Measurements from ENCODE around the gene VPS13D. TPM values are rescaled to one million over a fixed set of nuclear protein-coding genes. Genes with fewer than 3 reads are reported as not detected.

Gene VPS13D
- total RNA-seq, 2 donors from 2014 or later = 48.1 to 65.2 TPM

DNA sequence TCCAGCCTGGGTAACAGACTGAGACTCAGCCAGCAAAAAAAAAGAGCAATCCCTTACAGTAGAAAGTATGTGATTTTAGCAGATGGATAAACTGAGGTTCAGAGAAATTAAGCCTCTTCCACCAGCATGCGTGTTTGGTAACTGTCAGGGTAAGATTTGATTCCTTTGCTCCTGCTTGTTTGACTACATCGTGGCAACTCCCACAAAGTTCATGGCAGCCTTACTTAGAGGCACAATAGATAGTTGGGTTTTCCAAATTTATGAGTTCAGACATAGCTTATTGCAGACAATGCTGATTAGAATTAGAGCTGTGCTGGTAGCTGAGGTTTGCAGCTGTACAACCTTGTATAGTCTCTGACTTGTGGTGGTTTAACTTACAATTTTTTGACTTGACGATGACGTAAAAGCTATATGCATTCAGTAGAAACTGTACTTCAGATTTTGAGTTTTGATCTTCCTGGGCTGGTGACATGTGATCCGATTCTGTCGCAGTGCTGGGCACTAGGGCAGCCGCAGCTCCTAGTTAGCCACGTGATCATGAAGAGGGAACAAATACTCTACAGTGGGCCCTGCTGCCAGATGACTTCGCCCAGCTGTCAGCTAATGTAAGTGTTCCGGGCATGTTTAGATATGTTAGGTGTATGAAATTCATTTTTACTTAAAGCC is 220.4 kb downstream of the VPS13D start:
- no peaks in the 10 kb centered on the region for H3K9me3 ChIP-seq

DNA sequence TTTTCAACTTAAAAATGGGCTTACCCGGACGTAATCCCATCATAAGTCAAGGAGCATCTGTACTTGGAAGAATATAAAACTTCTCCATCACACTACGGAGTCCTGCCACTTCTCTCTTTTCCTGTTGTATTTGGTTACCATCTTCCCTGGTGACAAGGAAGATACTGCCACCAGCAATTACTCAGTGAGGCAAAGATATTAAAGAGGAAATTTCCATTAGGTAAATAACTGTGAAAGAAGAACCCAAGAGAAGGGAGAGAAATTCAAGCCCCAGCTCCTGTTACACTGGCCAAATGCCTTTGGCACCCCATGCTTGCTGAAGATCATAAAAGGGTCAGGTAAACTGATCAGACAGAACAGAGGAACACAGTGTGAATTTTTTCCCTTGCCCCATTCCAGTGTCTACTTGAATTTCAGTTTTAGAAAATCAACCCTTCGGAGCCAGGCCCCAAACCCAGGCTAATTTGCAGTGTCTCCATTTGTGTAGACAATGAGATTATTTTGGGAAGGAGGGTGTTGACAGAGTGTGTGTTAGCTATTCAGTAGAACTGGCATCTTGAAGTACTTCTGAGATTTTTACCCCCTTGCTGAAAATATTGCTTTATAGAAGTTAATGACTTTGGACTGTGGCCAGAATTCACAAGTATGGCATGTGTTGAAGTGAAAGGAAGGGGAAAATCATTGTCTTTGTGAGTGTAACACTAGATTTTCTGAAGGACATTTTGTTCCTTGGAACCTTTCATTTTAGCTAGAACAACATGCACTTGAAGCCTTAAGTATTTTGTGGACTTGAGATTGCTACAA is 221.1 kb downstream of the VPS13D start:
- Histone ChIP-seq H3K27ac (peak overlapping the region; percentile 49 to 54), H3K36me3 (no peaks in the 10 kb centered on the region), H3K4me1 (peaks cover 0 to 95% of the 10 kb centered on the region in 2 donors), H3K27me3 (no peaks in the 10 kb centered on the region), H3K9me3 (no peaks in the 10 kb centered on the region), H3K4me3 (no peak overlapping the region)
- TF ChIP-seq, protein P1, sequence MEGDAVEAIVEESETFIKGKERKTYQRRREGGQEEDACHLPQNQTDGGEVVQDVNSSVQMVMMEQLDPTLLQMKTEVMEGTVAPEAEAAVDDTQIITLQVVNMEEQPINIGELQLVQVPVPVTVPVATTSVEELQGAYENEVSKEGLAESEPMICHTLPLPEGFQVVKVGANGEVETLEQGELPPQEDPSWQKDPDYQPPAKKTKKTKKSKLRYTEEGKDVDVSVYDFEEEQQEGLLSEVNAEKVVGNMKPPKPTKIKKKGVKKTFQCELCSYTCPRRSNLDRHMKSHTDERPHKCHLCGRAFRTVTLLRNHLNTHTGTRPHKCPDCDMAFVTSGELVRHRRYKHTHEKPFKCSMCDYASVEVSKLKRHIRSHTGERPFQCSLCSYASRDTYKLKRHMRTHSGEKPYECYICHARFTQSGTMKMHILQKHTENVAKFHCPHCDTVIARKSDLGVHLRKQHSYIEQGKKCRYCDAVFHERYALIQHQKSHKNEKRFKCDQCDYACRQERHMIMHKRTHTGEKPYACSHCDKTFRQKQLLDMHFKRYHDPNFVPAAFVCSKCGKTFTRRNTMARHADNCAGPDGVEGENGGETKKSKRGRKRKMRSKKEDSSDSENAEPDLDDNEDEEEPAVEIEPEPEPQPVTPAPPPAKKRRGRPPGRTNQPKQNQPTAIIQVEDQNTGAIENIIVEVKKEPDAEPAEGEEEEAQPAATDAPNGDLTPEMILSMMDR (IDR thresholded peaks at IDR 0.05) = no peak
- DNase-seq (ENCODE audit: low spot score) = no peak

More for the DNA sequence above, 220.4 kb downstream of the VPS13D start:
- peaks cover 0 to 88% of the 10 kb centered on the region in 2 donors for H3K4me1 ChIP-seq
- H3K4me3 ChIP-seq = no peak overlapping the region
- DNase-seq (ENCODE audit: low spot score) = no peak
- H3K36me3 ChIP-seq = no peaks in the 10 kb centered on the region
- no peaks in the 10 kb centered on the region for H3K27me3 ChIP-seq
- H3K27ac ChIP-seq = peak overlapping the region; percentile 49 to 54
- TF ChIP-seq, protein P1 (IDR thresholded peaks at IDR 0.05) = no peak

GRCh38 chr1:12451560-12451900 is 221.7 kb downstream of the VPS13D start:
- Histone ChIP-seq H3K36me3 (no peaks in the 10 kb centered on the region), H3K4me3 (no peak overlapping the region), H3K4me1 (peaks cover 0 to 98% of the 10 kb centered on the region in 2 donors)

DNA sequence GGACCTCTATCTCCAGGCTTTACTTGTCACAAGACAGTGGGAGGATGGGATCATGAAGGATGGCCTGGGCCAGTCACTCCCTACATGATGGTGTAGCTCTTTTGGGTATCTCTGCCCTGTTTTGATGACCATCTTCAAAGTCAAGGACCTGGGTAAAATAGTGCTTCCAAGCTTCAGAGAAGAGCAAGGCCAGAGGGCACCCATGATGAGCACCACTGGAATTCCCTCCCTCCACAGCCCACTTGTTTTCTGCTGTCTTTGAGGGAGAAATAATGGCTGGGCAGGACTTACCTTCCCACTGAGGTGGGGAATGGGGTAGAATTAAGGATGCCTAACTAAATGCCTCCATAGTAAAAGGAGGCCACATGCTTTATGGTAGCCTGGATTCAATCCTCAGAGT is 222.4 kb downstream of the VPS13D start:
- DNase-seq (ENCODE audit: low spot score) = no peak
- H3K9me3 ChIP-seq = no peaks in the 10 kb centered on the region
- H3K36me3 ChIP-seq = no peaks in the 10 kb centered on the region
- TF ChIP-seq, protein P1 (IDR thresholded peaks at IDR 0.05) = no peak
- no peak overlapping the region for H3K4me3 ChIP-seq
- no peaks in the 10 kb centered on the region for H3K27me3 ChIP-seq
- peaks cover 0 to 98% of the 10 kb centered on the region in 2 donors for H3K4me1 ChIP-seq
- peak overlapping the region in 1 of 2 donors; percentile 28 for H3K27ac ChIP-seq

More at GRCh38 chr1:12451560-12451900, 221.7 kb downstream of the VPS13D start:
- Histone ChIP-seq H3K27ac (peak overlapping the region in 1 of 2 donors; percentile 10), H3K9me3 (no peaks in the 10 kb centered on the region), H3K27me3 (no peaks in the 10 kb centered on the region)
- TF ChIP-seq, protein P1 (IDR thresholded peaks at IDR 0.05) = no peak
- no peak for DNase-seq (ENCODE audit: low spot score)

DNA sequence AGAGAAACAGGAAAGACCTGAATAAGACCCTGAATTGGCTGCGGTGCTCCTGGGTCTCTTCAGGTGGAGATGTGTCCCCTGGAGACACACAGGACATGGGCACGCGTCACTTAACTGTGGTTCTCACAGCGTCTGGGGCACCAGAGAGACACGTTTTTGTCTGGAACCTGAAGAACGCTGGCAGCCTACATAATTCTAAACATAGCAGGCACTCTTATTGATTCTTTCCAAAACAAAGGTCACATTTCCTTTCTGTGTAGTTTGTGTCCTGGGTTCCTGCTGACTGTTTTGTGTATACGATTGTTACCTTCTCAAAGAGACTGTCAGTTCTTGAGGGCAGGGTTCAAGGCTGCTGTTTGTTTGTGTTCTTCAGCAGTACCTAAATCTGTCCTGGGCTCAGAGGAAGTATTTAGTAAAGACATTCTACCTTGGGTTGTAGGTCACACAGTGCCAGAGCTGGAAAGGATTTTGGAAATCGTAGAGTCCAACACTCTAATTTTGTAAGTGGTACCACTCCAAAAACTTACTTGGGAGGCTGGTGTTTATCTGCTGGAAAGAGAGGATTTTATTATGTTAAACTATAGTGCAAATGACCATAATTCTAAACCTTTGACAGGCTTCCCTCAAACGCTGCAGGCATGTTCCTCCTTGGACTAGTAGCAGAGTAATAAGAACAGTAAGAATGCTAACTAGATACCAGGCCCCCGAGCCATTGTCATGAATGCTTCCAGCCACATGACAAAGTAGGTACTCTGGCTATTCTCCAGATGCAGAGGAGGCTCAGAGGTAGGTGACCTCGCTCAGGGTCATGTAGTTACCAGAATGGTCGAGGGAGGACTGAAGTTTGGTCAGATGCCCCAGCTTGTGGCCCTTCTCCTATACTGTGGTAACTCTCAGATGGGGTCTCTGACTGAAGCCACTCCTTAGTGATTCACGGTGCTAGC is 223.8 kb downstream of the VPS13D start:
- Histone ChIP-seq H3K27ac (peak overlapping the region; percentile 49 to 61), H3K9me3 (no peaks in the 10 kb centered on the region), H3K27me3 (no peaks in the 10 kb centered on the region), H3K4me1 (peaks cover 0 to 97% of the 10 kb centered on the region in 2 donors), H3K4me3 (no peak overlapping the region), H3K36me3 (no peaks in the 10 kb centered on the region)
- TF ChIP-seq, protein P1 (IDR thresholded peaks at IDR 0.05) = no peak
- no peak for DNase-seq (ENCODE audit: low spot score)

Data from right atrium auricular region (tissue), 2 donors.